Nephron progenitor cell (in vitro differentiated cells): Measurements from ENCODE around the gene PLCL1.

ENCODE experiments used
- DNase-seq: peaks from one replicate; pipeline ENCODE4 v3.0.0; 2021
- H3K27ac Mint-ChIP-seq: 2 replicates; pipeline ENCODE4 v1.8.0; 2021; ENCODE audit warnings: mild to moderate bottlenecking, moderate library complexity, mixed read lengths
- H3K27me3 Mint-ChIP-seq: 2 replicates; pipeline ENCODE4 v1.8.0; 2021; ENCODE audit warnings: mild to moderate bottlenecking, low read depth, mixed read lengths; ENCODE audit not compliant: poor library complexity
- H3K36me3 Mint-ChIP-seq: 2 replicates; pipeline ENCODE4 v1.8.0; 2021; ENCODE audit warnings: low read depth, mixed read lengths
- H3K4me1 Mint-ChIP-seq: 2 replicates; pipeline ENCODE4 v1.8.0; 2021; ENCODE audit warnings: mixed read lengths
- H3K4me3 Mint-ChIP-seq: 2 replicates; pipeline ENCODE4 v1.8.0; 2021; ENCODE audit warnings: mild to moderate bottlenecking, moderate library complexity, mixed read lengths
- H3K9me3 Mint-ChIP-seq: 2 replicates; pipeline ENCODE4 v1.8.0; 2021; ENCODE audit warnings: mild to moderate bottlenecking, moderate library complexity, mixed read lengths
- CTCF ChIP-seq: fragments of 200-600 bp; sonication (generic); IDR thresholded peaks from 2 replicates; pipeline ENCODE4 v1.5.0; 2021; ENCODE audit warnings: antibody characterized with exemption

PLCL1 gene

GRCh38 chr2:197978971-197979370 is 174.6 kb downstream of the PLCL1 start:
- Mint-ChIP-seq H3K27ac (no peak overlapping the region), H3K4me3 (no peak overlapping the region), H3K4me1 (no peaks in the 10 kb centered on the region), H3K36me3 (no peaks in the 10 kb centered on the region), H3K27me3 (peaks cover 3% of the 10 kb centered on the region), H3K9me3 (no peaks in the 10 kb centered on the region)
- no peak for DNase-seq
- TF ChIP-seq CTCF: no peak

- H3K4me1 Mint-ChIP-seq: no peaks in the 10 kb centered on the region
- H3K27me3 Mint-ChIP-seq: no peaks in the 10 kb centered on the region
- no peaks in the 10 kb centered on the region for H3K36me3 Mint-ChIP-seq
- H3K4me3 Mint-ChIP-seq: no peak overlapping the region
- no peak overlapping the region for H3K27ac Mint-ChIP-seq
- DNase-seq: no peak
- TF ChIP-seq CTCF: no peak
- H3K9me3 Mint-ChIP-seq: no peaks in the 10 kb centered on the region
Measured at GRCh38 chr2:197982565-197982964, 178.2 kb downstream of the PLCL1 start.

- no peak for DNase-seq
- no peaks in the 10 kb centered on the region for H3K4me1 Mint-ChIP-seq
- H3K9me3 Mint-ChIP-seq: peaks cover 3% of the 10 kb centered on the region
- H3K4me3 Mint-ChIP-seq: no peak overlapping the region
- no peaks in the 10 kb centered on the region for H3K27me3 Mint-ChIP-seq
- H3K27ac Mint-ChIP-seq: no peak overlapping the region
- H3K36me3 Mint-ChIP-seq: no peaks in the 10 kb centered on the region
- TF ChIP-seq CTCF: no peak
Measured at GRCh38 chr2:197985029-197985638, 180.7 kb downstream of the PLCL1 start.

- H3K36me3 Mint-ChIP-seq: no peaks in the 10 kb centered on the region
- no peaks in the 10 kb centered on the region for H3K27me3 Mint-ChIP-seq
- H3K4me3 Mint-ChIP-seq: no peak overlapping the region
- H3K4me1 Mint-ChIP-seq: no peaks in the 10 kb centered on the region
- TF ChIP-seq CTCF: no peak
- no peak overlapping the region for H3K27ac Mint-ChIP-seq
- H3K9me3 Mint-ChIP-seq: peaks cover 12% of the 10 kb centered on the region
- DNase-seq: no peak
Measured at GRCh38 chr2:197986977-197987376, 182.6 kb downstream of the PLCL1 start.

GRCh38 chr2:197990356-197990755 is 186.0 kb downstream of the PLCL1 start:
- Mint-ChIP-seq H3K36me3 (no peaks in the 10 kb centered on the region), H3K27me3 (no peaks in the 10 kb centered on the region), H3K27ac (no peak overlapping the region), H3K4me3 (no peak overlapping the region), H3K9me3 (peaks cover 12% of the 10 kb centered on the region), H3K4me1 (no peaks in the 10 kb centered on the region)
- no peak for DNase-seq
- TF ChIP-seq CTCF: no peak

GRCh38 chr2:197992482-197993133 is 188.2 kb downstream of the PLCL1 start:
- peaks cover 12% of the 10 kb centered on the region for H3K9me3 Mint-ChIP-seq
- H3K4me1 Mint-ChIP-seq: peaks cover 5% of the 10 kb centered on the region
- no peaks in the 10 kb centered on the region for H3K27me3 Mint-ChIP-seq
- DNase-seq: no peak
- no peak overlapping the region for H3K4me3 Mint-ChIP-seq
- no peak overlapping the region for H3K27ac Mint-ChIP-seq
- TF ChIP-seq CTCF: no peak
- no peaks in the 10 kb centered on the region for H3K36me3 Mint-ChIP-seq
